Astrocyte (in vitro differentiated cells and primary cell): Measurements from ENCODE around the gene ZNF367. TPM values are rescaled to one million over a fixed set of nuclear protein-coding genes. Genes with fewer than 3 reads are reported as not detected.

ENCODE experiments used
- DNase-seq: peaks from one replicate; pipeline ENCODE4 v3.0.0-alpha.2; 2010; ENCODE audit warnings: low read depth
- FAIRE-seq: peaks from 2 replicates; lab custom pipeline; 2011; peaks lifted over from hg19 to GRCh38; lab: Jason Lieb, UNC
- H2AFZ ChIP-seq: 2 replicates; pipeline ENCODE4 v1.6.0; 2012; ENCODE audit warnings: low read depth, low read length, inconsistent platforms
- H3K27ac ChIP-seq: 2 replicates; pipeline ENCODE4 v1.5.1; 2011; ENCODE audit warnings: low read depth, low read length, inconsistent platforms
- H3K27me3 ChIP-seq: 2 replicates; pipeline ENCODE4 v1.6.0; 2011; ENCODE audit warnings: low read length, inconsistent platforms; ENCODE audit not compliant: insufficient read depth
- H3K36me3 ChIP-seq: 2 replicates; pipeline ENCODE4 v1.5.1; 2011; ENCODE audit warnings: low read length, inconsistent platforms; ENCODE audit not compliant: insufficient read depth
- H3K4me1 ChIP-seq: 2 replicates; pipeline ENCODE4 v1.5.1; 2011; ENCODE audit warnings: low read length, inconsistent platforms; ENCODE audit not compliant: insufficient read depth
- H3K4me2 ChIP-seq: 2 replicates; pipeline ENCODE4 v1.6.0; 2012; ENCODE audit warnings: low read length, inconsistent platforms
- H3K4me3 ChIP-seq: 2 replicates; pipeline ENCODE4 v1.5.1; 2011; ENCODE audit warnings: low read depth, mild to moderate bottlenecking, low read length, inconsistent platforms; ENCODE audit not compliant: insufficient read depth
- H3K79me2 ChIP-seq: 2 replicates; pipeline ENCODE4 v1.6.0; 2012; ENCODE audit warnings: mild to moderate bottlenecking, low read length, inconsistent platforms; ENCODE audit not compliant: insufficient read depth
- H3K9ac ChIP-seq: 2 replicates; pipeline ENCODE4 v1.6.0; 2012; ENCODE audit warnings: mild to moderate bottlenecking, low read length, inconsistent platforms
- H3K9me3 ChIP-seq: 2 replicates; pipeline ENCODE4 v1.5.1; 2012; ENCODE audit warnings: low read depth, mild to moderate bottlenecking, low read length, inconsistent platforms; ENCODE audit not compliant: insufficient read depth
- H4K20me1 ChIP-seq: 2 replicates; pipeline ENCODE4 v1.6.0; 2012; ENCODE audit warnings: low read length, inconsistent platforms; ENCODE audit not compliant: insufficient read depth
- H3K27ac Mint-ChIP-seq: one replicate; pipeline ENCODE4 v1.8.0; 2021; ENCODE audit warnings: mild to moderate bottlenecking, mixed read lengths; ENCODE audit not compliant: unreplicated experiment
- H3K27me3 Mint-ChIP-seq: one replicate; pipeline ENCODE4 v1.8.0; 2021; ENCODE audit warnings: low read depth, mixed read lengths; ENCODE audit not compliant: unreplicated experiment
- H3K36me3 Mint-ChIP-seq: one replicate; pipeline ENCODE4 v1.8.0; 2021; ENCODE audit warnings: low read depth, mixed read lengths; ENCODE audit not compliant: unreplicated experiment
- H3K4me1 Mint-ChIP-seq: one replicate; pipeline ENCODE4 v1.8.0; 2021; ENCODE audit warnings: low read depth, mixed read lengths; ENCODE audit not compliant: unreplicated experiment
- H3K4me3 Mint-ChIP-seq: one replicate; pipeline ENCODE4 v1.8.0; 2021; ENCODE audit warnings: mild to moderate bottlenecking, moderate library complexity, mixed read lengths; ENCODE audit not compliant: unreplicated experiment
- H3K9me3 Mint-ChIP-seq: one replicate; pipeline ENCODE4 v1.8.0; 2021; ENCODE audit warnings: mild to moderate bottlenecking, mixed read lengths; ENCODE audit not compliant: unreplicated experiment
- CTCF ChIP-seq: IDR thresholded peaks from 2 replicates; pipeline ENCODE4 v1.5.1; 2011; ENCODE audit warnings: low read depth, mild to moderate bottlenecking, inconsistent platforms, low read length, moderate library complexity; ENCODE audit not compliant: insufficient read depth
- EZH2 ChIP-seq: IDR thresholded peaks from 2 replicates; pipeline ENCODE4 v1.6.1; 2012; ENCODE audit warnings: mild to moderate bottlenecking, low read length, inconsistent platforms; ENCODE audit not compliant: insufficient read depth
- total RNA-seq: library from RNA; stranded (reverse); gene quantifications from 2 replicates; pipeline ENCODE4 v1.2.1, GENCODE V29; 2021

Gene ZNF367
- total RNA-seq, 1 donor from 2014 or later = 0.89 TPM

GRCh38 chr9:96449845-96450612, 31.9 kb upstream of the ZNF367 start, which contains the start of gene HABP4:
HABP4 (plus strand) TSS chr9:96450169; CDS start chr9:96450280, 111 bp downstream.
- Mint-ChIP-seq H3K27ac (peak within 1 kb of the TSS; percentile 16), H3K27me3 (no peaks in the 10 kb centered on the region), H3K36me3 (peaks cover 2% of the 10 kb centered on the region), H3K4me3 (peak within 1 kb of the TSS; percentile 93), H3K4me1 (peaks cover 12% of the 10 kb centered on the region), H3K9me3 (peaks cover 2% of the 10 kb centered on the region)
- peak within 1 kb of the TSS; percentile 96 for H2AFZ ChIP-seq
- no peak for FAIRE-seq
- TF ChIP-seq CTCF (no peak), EZH2 (no peak)
- peaks cover 2% of the 10 kb centered on the region for H3K27me3 ChIP-seq
- H3K27ac ChIP-seq = peak within 1 kb of the TSS; percentile 60
- no peaks in the 10 kb centered on the region for H3K9me3 ChIP-seq
- peak within 1 kb of the TSS; percentile 85 for H3K4me2 ChIP-seq
- no peaks in the 10 kb centered on the region for H3K36me3 ChIP-seq
- peak; percentile 77 for DNase-seq
- peaks cover 10% of the 10 kb centered on the region for H3K4me1 ChIP-seq
- H4K20me1 ChIP-seq = peaks cover 12% of the 10 kb centered on the region
- peak within 1 kb of the TSS; percentile 83 for H3K9ac ChIP-seq
- H3K4me3 ChIP-seq = peak within 1 kb of the TSS; percentile 66
- H3K79me2 ChIP-seq = peaks cover 20% of the 10 kb centered on the region

DNA sequence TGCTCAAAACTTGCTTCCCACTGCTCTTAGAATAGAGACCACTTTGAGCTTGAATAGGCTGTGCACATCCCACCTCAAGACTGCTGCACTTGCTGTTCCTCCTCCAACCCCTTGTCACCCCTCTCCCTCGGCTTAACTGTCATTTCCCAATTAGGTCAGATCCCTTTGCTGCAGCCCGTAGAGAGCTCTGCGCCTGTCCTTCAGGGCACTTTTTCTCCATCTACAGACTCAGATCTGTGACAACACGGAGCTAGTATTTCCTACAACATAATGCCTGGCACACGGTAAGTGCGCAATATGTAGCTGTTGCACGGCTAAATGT, 31.3 kb upstream of the ZNF367 start:
- Histone ChIP-seq H3K9ac (peak overlapping the region; percentile 60), H4K20me1 (peaks cover 12% of the 10 kb centered on the region), H3K4me2 (peak overlapping the region; percentile 85), H3K9me3 (no peaks in the 10 kb centered on the region), H3K4me1 (peaks cover 10% of the 10 kb centered on the region), H3K27me3 (peaks cover 2% of the 10 kb centered on the region), H3K4me3 (peak overlapping the region; percentile 65), H3K79me2 (peaks cover 15% of the 10 kb centered on the region), H3K36me3 (no peaks in the 10 kb centered on the region), H2AFZ (peak overlapping the region; percentile 96), H3K27ac (no peak overlapping the region)
- Mint-ChIP-seq H3K4me3 (peak overlapping the region; percentile 84), H3K27ac (peak overlapping the region; percentile 16), H3K4me1 (peaks cover 12% of the 10 kb centered on the region), H3K27me3 (no peaks in the 10 kb centered on the region), H3K36me3 (peaks cover 2% of the 10 kb centered on the region), H3K9me3 (peaks cover 2% of the 10 kb centered on the region)
- FAIRE-seq = no peak
- TF ChIP-seq EZH2 = no peak
- TF ChIP-seq CTCF = no peak
- peak; percentile 10 for DNase-seq

GRCh38 chr9:96448546-96449170, 30.5 kb upstream of the ZNF367 start:
- no peaks in the 10 kb centered on the region for H3K9me3 ChIP-seq
- no peaks in the 10 kb centered on the region for H3K27me3 Mint-ChIP-seq
- H3K79me2 ChIP-seq = peaks cover 15% of the 10 kb centered on the region
- H3K4me3 Mint-ChIP-seq = peak overlapping the region; percentile 84
- H3K36me3 Mint-ChIP-seq = peaks cover 2% of the 10 kb centered on the region
- DNase-seq = no peak
- no peak overlapping the region for H3K4me3 ChIP-seq
- peaks cover 2% of the 10 kb centered on the region for H3K27me3 ChIP-seq
- H3K27ac Mint-ChIP-seq = no peak overlapping the region
- TF ChIP-seq CTCF = no peak
- TF ChIP-seq EZH2 = no peak
- H4K20me1 ChIP-seq = peaks cover 11% of the 10 kb centered on the region
- peaks cover 2% of the 10 kb centered on the region for H3K9me3 Mint-ChIP-seq
- H3K4me2 ChIP-seq = no peak overlapping the region
- no peak overlapping the region for H3K27ac ChIP-seq
- H3K9ac ChIP-seq = no peak overlapping the region
- peaks cover 12% of the 10 kb centered on the region for H3K4me1 Mint-ChIP-seq
- no peaks in the 10 kb centered on the region for H3K36me3 ChIP-seq
- peaks cover 10% of the 10 kb centered on the region for H3K4me1 ChIP-seq
- no peak for FAIRE-seq
- H2AFZ ChIP-seq = no peak overlapping the region
